Vagina (tissue), 2 donors: ENCODE data around the gene GRM7.

Source experiments
- POLR2A ChIP-seq, 2 donors: fragments of 450-650 bp; IDR thresholded peaks; one replicate each; pipeline ENCODE4 v1.6.1; 2017; ENCODE audit warnings: antibody characterized with exemption in 2 of 2, mild to moderate bottlenecking in 2 of 2, moderate library complexity in 2 of 2
- POLR2AphosphoS5 ChIP-seq, 2 donors: sonication (generic); formaldehyde crosslinking; IDR thresholded peaks; one replicate each; pipeline ENCODE4 v1.9.0; 2017; ENCODE audit warnings: antibody characterized with exemption in 2 of 2, mild to moderate bottlenecking in 2 of 2, low read depth in 1 of 2; ENCODE audit not compliant: insufficient read depth in 1 of 2
- TF ChIP-seq, protein P1 (sequence below), 3 experiments: fragments of 450-650 bp in 2 of 3; fragments of 200-600 bp in 1 of 3; sonication (generic) in 1 of 3; IDR thresholded peaks; one replicate each; pipeline ENCODE4 v1.5.1; 2017 to 2019; ENCODE audit warnings: antibody characterized with exemption in 3 of 3, mild to moderate bottlenecking in 2 of 3, moderate library complexity in 2 of 3

DNA sequence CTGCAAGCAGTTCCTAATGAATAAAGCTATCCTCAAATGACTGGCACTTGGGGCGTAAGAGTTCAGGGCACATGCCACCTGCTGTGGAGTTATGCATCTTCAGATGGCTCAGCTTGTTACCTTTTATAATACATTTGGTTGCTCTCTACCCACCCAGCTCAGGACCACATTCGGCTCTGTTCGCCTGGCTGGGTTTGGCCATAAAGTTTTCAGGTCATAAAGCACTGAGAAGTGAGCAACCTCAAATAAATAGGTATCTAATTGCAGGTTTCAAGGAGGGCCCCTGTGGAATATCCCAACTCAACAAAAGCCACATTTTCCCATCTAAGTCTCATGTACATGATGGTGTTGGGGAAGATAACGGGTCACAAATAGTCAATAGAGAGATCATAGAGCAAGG lies 727.3 kb downstream of the GRM7 start:
- TF ChIP-seq POLR2A (IDR thresholded peaks at IDR 0.05) (no peak), POLR2AphosphoS5 (IDR thresholded peaks at IDR 0.05; ENCODE audit: insufficient read depth in 1 of 2, low read depth in 1 of 2) (no peak)
- TF ChIP-seq, protein P1, sequence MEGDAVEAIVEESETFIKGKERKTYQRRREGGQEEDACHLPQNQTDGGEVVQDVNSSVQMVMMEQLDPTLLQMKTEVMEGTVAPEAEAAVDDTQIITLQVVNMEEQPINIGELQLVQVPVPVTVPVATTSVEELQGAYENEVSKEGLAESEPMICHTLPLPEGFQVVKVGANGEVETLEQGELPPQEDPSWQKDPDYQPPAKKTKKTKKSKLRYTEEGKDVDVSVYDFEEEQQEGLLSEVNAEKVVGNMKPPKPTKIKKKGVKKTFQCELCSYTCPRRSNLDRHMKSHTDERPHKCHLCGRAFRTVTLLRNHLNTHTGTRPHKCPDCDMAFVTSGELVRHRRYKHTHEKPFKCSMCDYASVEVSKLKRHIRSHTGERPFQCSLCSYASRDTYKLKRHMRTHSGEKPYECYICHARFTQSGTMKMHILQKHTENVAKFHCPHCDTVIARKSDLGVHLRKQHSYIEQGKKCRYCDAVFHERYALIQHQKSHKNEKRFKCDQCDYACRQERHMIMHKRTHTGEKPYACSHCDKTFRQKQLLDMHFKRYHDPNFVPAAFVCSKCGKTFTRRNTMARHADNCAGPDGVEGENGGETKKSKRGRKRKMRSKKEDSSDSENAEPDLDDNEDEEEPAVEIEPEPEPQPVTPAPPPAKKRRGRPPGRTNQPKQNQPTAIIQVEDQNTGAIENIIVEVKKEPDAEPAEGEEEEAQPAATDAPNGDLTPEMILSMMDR (IDR thresholded peaks at IDR 0.05) = no peak
